H9 (cell line): ENCODE data around the gene DNHD1. TPM values are rescaled to one million over a fixed set of nuclear protein-coding genes. Genes with fewer than 3 reads are reported as not detected.

Source experiments
- DNase-seq: peaks from one replicate; pipeline ENCODE4 v3.0.0-alpha.2; 2017
- H2AFZ ChIP-seq: one replicate; pipeline ENCODE4 v1.6.1; 2013; ENCODE audit warnings: mild to moderate bottlenecking, low read length, control low read depth, moderate library complexity
- H2AK5ac ChIP-seq: 2 replicates; pipeline ENCODE4 v1.6.1; 2013; ENCODE audit warnings: low read length, control low read depth, mixed read lengths; ENCODE audit not compliant: insufficient read length
- H2BK120ac ChIP-seq: one replicate; pipeline ENCODE4 v1.6.1; 2013; ENCODE audit warnings: low read depth, mild to moderate bottlenecking, low read length, control low read depth, inconsistent platforms; ENCODE audit not compliant: poor library complexity, severe bottlenecking
- H2BK12ac ChIP-seq: 2 replicates; pipeline ENCODE4 v1.6.1; 2013; ENCODE audit warnings: low read length, control low read depth, mixed read lengths, low read depth; ENCODE audit not compliant: insufficient read length
- H2BK15ac ChIP-seq: 2 replicates; pipeline ENCODE4 v1.6.1; 2013; ENCODE audit warnings: low read depth, low read length, control low read depth
- H2BK20ac ChIP-seq: one replicate; pipeline ENCODE4 v1.6.1; 2013; ENCODE audit warnings: low read depth, mild to moderate bottlenecking, low read length, control low read depth, inconsistent platforms; ENCODE audit not compliant: poor library complexity, severe bottlenecking
- H2BK5ac ChIP-seq: 2 replicates; pipeline ENCODE4 v1.6.1; 2013; ENCODE audit warnings: low read length, control low read depth, mixed read lengths; ENCODE audit not compliant: insufficient read length
- H3K14ac ChIP-seq: 2 replicates; pipeline ENCODE4 v1.6.1; 2013; ENCODE audit warnings: low read length, control low read depth; ENCODE audit not compliant: insufficient read depth
- H3K18ac ChIP-seq: 2 replicates; pipeline ENCODE4 v1.6.1; 2013; ENCODE audit warnings: low read depth, mild to moderate bottlenecking, mixed read lengths, low read length, control low read depth; ENCODE audit not compliant: insufficient read length
- H3K23ac ChIP-seq: 2 replicates; pipeline ENCODE4 v1.6.1; 2013; ENCODE audit warnings: low read length, control low read depth, mixed read lengths, low read depth; ENCODE audit not compliant: insufficient read length
- H3K23me2 ChIP-seq: 2 replicates; pipeline ENCODE4 v1.6.1; 2013; ENCODE audit warnings: low read depth, mild to moderate bottlenecking, mixed read lengths, low read length, control low read depth; ENCODE audit not compliant: insufficient read length, poor library complexity, severe bottlenecking
- H3K27ac ChIP-seq: 2 replicates; pipeline ENCODE4 v1.5.1; 2013; ENCODE audit warnings: low read length, control low read depth, mixed read lengths, low read depth; ENCODE audit not compliant: insufficient read length
- H3K27me3 ChIP-seq: 2 replicates; pipeline ENCODE4 v1.6.1; 2013; ENCODE audit warnings: low read length, control low read depth, inconsistent platforms; ENCODE audit not compliant: insufficient read depth
- H3K4ac ChIP-seq: 2 replicates; pipeline ENCODE4 v1.6.1; 2013; ENCODE audit warnings: low read depth, mild to moderate bottlenecking, control low read depth, inconsistent platforms, low read length, moderate library complexity
- H3K4me1 ChIP-seq: 2 replicates; pipeline ENCODE4 v1.6.1; 2013; ENCODE audit warnings: low read length, control low read depth, inconsistent platforms; ENCODE audit not compliant: insufficient read depth
- H3K4me2 ChIP-seq: 2 replicates; pipeline ENCODE4 v1.6.1; 2013; ENCODE audit warnings: low read length, control low read depth, mixed read lengths; ENCODE audit not compliant: insufficient read length, insufficient read depth
- H3K56ac ChIP-seq: 2 replicates; pipeline ENCODE4 v1.6.1; 2013; ENCODE audit warnings: low read depth, mild to moderate bottlenecking, mixed read lengths, low read length, control low read depth; ENCODE audit not compliant: insufficient read length
- H3K79me1 ChIP-seq: 2 replicates; pipeline ENCODE4 v1.6.1; 2013; ENCODE audit warnings: low read depth, mild to moderate bottlenecking, moderate library complexity, low read length, control low read depth, inconsistent platforms; ENCODE audit not compliant: insufficient read depth, poor library complexity, severe bottlenecking
- H3K79me2 ChIP-seq: 2 replicates; pipeline ENCODE4 v1.6.1; 2013; ENCODE audit warnings: low read length, control low read depth, inconsistent platforms; ENCODE audit not compliant: insufficient read depth
- H3K9ac ChIP-seq: 2 replicates; pipeline ENCODE4 v1.6.1; 2013; ENCODE audit warnings: low read length, control low read depth, mixed read lengths; ENCODE audit not compliant: insufficient read length; ENCODE audit errors: extremely low read depth
- H3K9me3 ChIP-seq: one replicate; pipeline ENCODE4 v1.6.1; 2013; ENCODE audit warnings: low read depth, low read length, inconsistent platforms; ENCODE audit not compliant: control insufficient read depth
- H3T11ph ChIP-seq: one replicate; pipeline ENCODE4 v1.6.1; 2013; ENCODE audit warnings: mild to moderate bottlenecking, low read length, control low read depth, inconsistent platforms
- H4K20me1 ChIP-seq: one replicate; pipeline ENCODE4 v1.6.1; 2013; ENCODE audit not compliant: control insufficient read depth, insufficient read length, insufficient read depth
- H4K5ac ChIP-seq: 2 replicates; pipeline ENCODE4 v1.6.1; 2013; ENCODE audit warnings: low read depth, mild to moderate bottlenecking, mixed read lengths, low read length, control low read depth; ENCODE audit not compliant: insufficient read length
- H4K8ac ChIP-seq: replicated peaks from 2 replicates; pipeline ENCODE4 v1.6.1; 2013; ENCODE audit warnings: low read length, control low read depth, mixed read lengths, low read depth; ENCODE audit not compliant: insufficient read length
- H4K91ac ChIP-seq: 2 replicates; pipeline ENCODE4 v1.6.1; 2013; ENCODE audit warnings: low read depth, mild to moderate bottlenecking, moderate library complexity, mixed read lengths, low read length, control low read depth; ENCODE audit not compliant: insufficient read length
- H3K27ac Mint-ChIP-seq, 3 experiments: 2 replicates in 2 of 3; 3 replicates in 1 of 3; pipeline ENCODE4 v1.8.0; 2020 to 2021; ENCODE audit warnings: mixed read lengths in 3 of 3, mild to moderate bottlenecking in 1 of 3, moderate library complexity in 1 of 3
- H3K27me3 Mint-ChIP-seq: 2 replicates; pipeline ENCODE4 v1.8.0; 2021; ENCODE audit warnings: low read depth, mild to moderate bottlenecking, moderate library complexity, mixed read lengths
- H3K36me3 Mint-ChIP-seq, 3 experiments: 2 replicates in 2 of 3; 3 replicates in 1 of 3; pipeline ENCODE4 v1.8.0; 2020 to 2021; ENCODE audit warnings: low read depth in 3 of 3, mixed read lengths in 3 of 3; ENCODE audit not compliant: insufficient read depth in 1 of 3
- H3K4me1 Mint-ChIP-seq, 2 experiments: 2 replicates each; pipeline ENCODE4 v1.8.0; 2020; ENCODE audit warnings: mixed read lengths in 2 of 2
- H3K4me3 Mint-ChIP-seq, 2 experiments: 2 replicates in 1 of 2; 3 replicates in 1 of 2; pipeline ENCODE4 v1.8.0; 2020 to 2021; ENCODE audit warnings: mild to moderate bottlenecking in 2 of 2, mixed read lengths in 2 of 2, moderate library complexity in 1 of 2
- H3K9me3 Mint-ChIP-seq, 2 experiments: 2 replicates in 1 of 2; 3 replicates in 1 of 2; pipeline ENCODE4 v1.8.0; 2020; ENCODE audit warnings: mild to moderate bottlenecking in 2 of 2, mixed read lengths in 2 of 2, moderate library complexity in 1 of 2
- CTCF ChIP-seq: fragments of 200-600 bp; sonication (generic); conservative IDR thresholded peaks from 3 replicates; pipeline ENCODE4 v1.8.0; 2021; ENCODE audit warnings: antibody characterized with exemption, mild to moderate bottlenecking
- WGBS: extraction: QIAGEN DNeasy Blood & Tissue Kit; methylation state at CpG from one replicate; pipeline ENCODE4 v1.1.7; 2013; ENCODE audit warnings: missing lambda C conversion rate, low lambda C conversion rate, mixed read lengths; ENCODE audit not compliant: insufficient read length; ENCODE audit errors: extremely low coverage; 5-methylcytosine and 5-hydroxymethylcytosine counted together
- total RNA-seq: library from RNA; stranded (reverse); gene quantifications from 2 replicates; pipeline ENCODE4 v1.2.1, GENCODE V29; 2021

DNHD1 gene
- total RNA-seq, 1 experiment from 2014 or later, result 3.5 TPM

GRCh38 chr11:6541356-6541755 is 44.3 kb downstream of the DNHD1 start:
- H3K4me3 Mint-ChIP-seq, result no peak overlapping the region
- peaks cover 0 to 4% (median 0%) of the 10 kb centered on the region in 3 experiments; a peak in 1 of 7 replicates for H3K36me3 Mint-ChIP-seq
- H3K14ac ChIP-seq, result no peak overlapping the region
- H3K9me3 ChIP-seq, result no peaks in the 10 kb centered on the region
- H2BK12ac ChIP-seq, result no peak overlapping the region
- H3K4me1 Mint-ChIP-seq, result peaks cover 14 to 17% of the 10 kb centered on the region in 2 experiments
- no peak overlapping the region for H4K8ac ChIP-seq
- H3K18ac ChIP-seq, result no peak overlapping the region
- no peaks in the 10 kb centered on the region for H3K9me3 Mint-ChIP-seq
- TF ChIP-seq CTCF, result no peak
- no peaks in the 10 kb centered on the region for H4K20me1 ChIP-seq
- H3K4ac ChIP-seq, result no peak overlapping the region
- no peak overlapping the region for H3T11ph ChIP-seq
- no peak overlapping the region for H2BK120ac ChIP-seq
- H3K56ac ChIP-seq, result no peak overlapping the region
- H3K23ac ChIP-seq, result no peak overlapping the region
- H2AFZ ChIP-seq, result no peak overlapping the region
- H3K27me3 ChIP-seq, result no peaks in the 10 kb centered on the region
- DNase-seq, result no peak
- H3K27ac ChIP-seq, result no peak overlapping the region
- H4K91ac ChIP-seq, result no peak overlapping the region
- H3K4me1 ChIP-seq, result no peaks in the 10 kb centered on the region
- H4K5ac ChIP-seq, result no peak overlapping the region
- H2BK15ac ChIP-seq, result no peak overlapping the region
- no peaks in the 10 kb centered on the region for H3K79me2 ChIP-seq
- H3K9ac ChIP-seq, result no peak overlapping the region
- H3K23me2 ChIP-seq, result no peaks in the 10 kb centered on the region
- H3K27me3 Mint-ChIP-seq, result no peaks in the 10 kb centered on the region
- no peak overlapping the region for H2BK5ac ChIP-seq
- H2BK20ac ChIP-seq, result no peak overlapping the region
- WGBS, result no CpG with 5 or more reads among the region's 4 CpGs
- H3K4me2 ChIP-seq, result no peak overlapping the region
- H3K79me1 ChIP-seq, result no peaks in the 10 kb centered on the region
- H3K27ac Mint-ChIP-seq, result no peak overlapping the region
- no peak overlapping the region for H2AK5ac ChIP-seq
